H1 (cell line): ENCODE measurements around the gene CCDC178.

ENCODE experiments used
- EZH2 ChIP-seq: fragments of 200-600 bp; sonication (generic); IDR thresholded peaks from 2 replicates; pipeline ENCODE4 v1.7.1; 2012; ENCODE audit warnings: low read depth, mild to moderate bottlenecking, moderate library complexity, low read length, inconsistent platforms; ENCODE audit not compliant: severe bottlenecking
- GABPA ChIP-seq: IDR thresholded peaks from 2 replicates; pipeline ENCODE4 v1.6.1; 2011; ENCODE audit warnings: mild to moderate bottlenecking, low read length, moderate library complexity, borderline replicate concordance; ENCODE audit not compliant: insufficient read depth
- JUND ChIP-seq: IDR thresholded peaks from 2 replicates; pipeline ENCODE4 v1.6.1; 2011; ENCODE audit warnings: mild to moderate bottlenecking, improper control_type of control experiment, low read length
- POLR2A ChIP-seq, 2 experiments: IDR thresholded peaks; 1 replicate in 1 of 2; 2 replicates in 1 of 2; pipeline ENCODE4 v1.6.1; 2011; ENCODE audit warnings: low read depth in 2 of 2, low read length in 2 of 2, mild to moderate bottlenecking in 2 of 2; ENCODE audit errors: control extremely low read depth in 1 of 2
- YY1 ChIP-seq: IDR thresholded peaks from 2 replicates; pipeline ENCODE4 v1.6.1; 2011; ENCODE audit warnings: low read depth, mild to moderate bottlenecking, low read length
- ZNF274 ChIP-seq: IDR thresholded peaks from 2 replicates; pipeline ENCODE4 v1.7.0; 2012; ENCODE audit warnings: low read length, borderline replicate concordance; ENCODE audit errors: extremely low read depth
- TF ChIP-seq, protein P1 (sequence below), 3 experiments: IDR thresholded peaks; 1 replicate in 2 of 3; 2 replicates in 1 of 3; pipeline versions ENCODE4 v1.5.1 to v1.6.1; 2011; ENCODE audit warnings: low read length in 3 of 3, mild to moderate bottlenecking in 3 of 3, inconsistent platforms in 2 of 3, low read depth in 1 of 3, moderate library complexity in 1 of 3; ENCODE audit not compliant: insufficient read depth in 1 of 3; ENCODE audit errors: control extremely low read depth in 1 of 3

DNA sequence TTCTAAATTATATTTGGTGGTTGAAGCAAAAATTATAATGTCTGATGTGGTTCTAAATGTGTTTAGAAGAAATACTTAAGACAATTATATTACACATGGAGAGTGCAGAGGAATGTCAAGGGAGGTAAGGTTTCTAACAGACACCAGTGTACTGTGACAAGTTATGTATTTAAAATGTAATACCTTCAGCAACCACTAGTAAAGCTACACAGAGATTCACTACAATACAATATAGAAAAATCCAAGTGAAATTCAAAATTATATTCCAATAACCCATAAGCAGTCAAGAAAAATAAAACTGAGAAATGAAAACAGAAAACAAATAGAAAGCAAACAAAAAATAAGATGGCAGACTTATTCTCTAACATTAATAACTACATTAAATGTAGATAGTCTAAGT is 418.2 kb downstream of the CCDC178 start:
- TF ChIP-seq POLR2A (IDR thresholded peaks at IDR 0.05; ENCODE audit: control extremely low read depth in 1 of 2, low read depth in 2 of 2, low read length in 2 of 2): no peak
- no peak for TF ChIP-seq YY1
- TF ChIP-seq JUND: no peak
- no peak for TF ChIP-seq EZH2
- TF ChIP-seq, protein P1, sequence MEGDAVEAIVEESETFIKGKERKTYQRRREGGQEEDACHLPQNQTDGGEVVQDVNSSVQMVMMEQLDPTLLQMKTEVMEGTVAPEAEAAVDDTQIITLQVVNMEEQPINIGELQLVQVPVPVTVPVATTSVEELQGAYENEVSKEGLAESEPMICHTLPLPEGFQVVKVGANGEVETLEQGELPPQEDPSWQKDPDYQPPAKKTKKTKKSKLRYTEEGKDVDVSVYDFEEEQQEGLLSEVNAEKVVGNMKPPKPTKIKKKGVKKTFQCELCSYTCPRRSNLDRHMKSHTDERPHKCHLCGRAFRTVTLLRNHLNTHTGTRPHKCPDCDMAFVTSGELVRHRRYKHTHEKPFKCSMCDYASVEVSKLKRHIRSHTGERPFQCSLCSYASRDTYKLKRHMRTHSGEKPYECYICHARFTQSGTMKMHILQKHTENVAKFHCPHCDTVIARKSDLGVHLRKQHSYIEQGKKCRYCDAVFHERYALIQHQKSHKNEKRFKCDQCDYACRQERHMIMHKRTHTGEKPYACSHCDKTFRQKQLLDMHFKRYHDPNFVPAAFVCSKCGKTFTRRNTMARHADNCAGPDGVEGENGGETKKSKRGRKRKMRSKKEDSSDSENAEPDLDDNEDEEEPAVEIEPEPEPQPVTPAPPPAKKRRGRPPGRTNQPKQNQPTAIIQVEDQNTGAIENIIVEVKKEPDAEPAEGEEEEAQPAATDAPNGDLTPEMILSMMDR (IDR thresholded peaks at IDR 0.05; ENCODE audit: control extremely low read depth in 1 of 3, insufficient read depth in 1 of 3, low read depth in 1 of 3, low read length in 3 of 3): peak in 1 of 3 experiments; percentile 5; a peak in 1 of 4 replicates
- no peak for TF ChIP-seq GABPA
- no peak for TF ChIP-seq ZNF274
